Adipocyte (in vitro differentiated cells): Measurements from ENCODE around the gene GAK.

Experiments used
- DNase-seq: peaks from one replicate; pipeline ENCODE4 v3.0.0-alpha.2; 2015; ENCODE audit warnings: low read depth
- H3K27me3 ChIP-seq: replicated peaks from 2 replicates; pipeline ENCODE4 v1.7.0; 2013; ENCODE audit warnings: mild to moderate bottlenecking, low read length, moderate library complexity; ENCODE audit not compliant: control insufficient read depth, insufficient read depth
- H3K36me3 ChIP-seq: 2 replicates; pipeline ENCODE4 v1.7.0; 2013; ENCODE audit warnings: low read length, mild to moderate bottlenecking, moderate library complexity; ENCODE audit not compliant: control insufficient read depth, insufficient read depth, severe bottlenecking
- H3K4me1 ChIP-seq: 2 replicates; pipeline ENCODE4 v1.7.0; 2013; ENCODE audit warnings: mild to moderate bottlenecking, low read length, moderate library complexity; ENCODE audit not compliant: control insufficient read depth, insufficient read depth
- H3K4me3 ChIP-seq: 2 replicates; pipeline ENCODE4 v1.7.0; 2013; ENCODE audit warnings: mild to moderate bottlenecking, low read length, moderate library complexity
- H3K9ac ChIP-seq: 2 replicates; pipeline ENCODE4 v1.7.0; 2013; ENCODE audit warnings: mild to moderate bottlenecking, low read length, moderate library complexity
- H3K9me3 ChIP-seq: 2 replicates; pipeline ENCODE4 v1.7.0; 2013; ENCODE audit warnings: mild to moderate bottlenecking, low read length, moderate library complexity; ENCODE audit not compliant: control insufficient read depth

The GAK gene

DNA sequence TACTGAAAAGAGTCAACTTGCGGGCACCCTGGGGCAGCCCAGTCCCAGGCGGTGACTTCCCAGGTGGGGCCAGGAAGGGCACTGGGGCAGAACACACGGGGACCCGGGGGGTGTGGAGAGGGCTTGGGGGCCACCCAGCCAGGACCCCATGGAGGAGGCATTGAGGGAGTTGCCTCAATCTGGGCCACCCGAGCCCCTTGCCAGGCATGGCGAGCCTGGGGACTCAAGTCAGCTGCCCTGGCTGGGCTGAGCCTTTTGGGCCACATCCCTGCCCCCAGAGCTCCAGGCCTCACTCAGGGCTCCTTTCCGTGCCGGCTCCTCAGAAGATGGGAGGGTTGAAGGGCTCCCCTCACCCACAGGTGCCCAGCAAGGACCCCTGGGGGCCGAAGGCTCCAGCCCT, 99.6 kb downstream of the GAK start:
- no peaks in the 10 kb centered on the region for H3K4me1 ChIP-seq
- DNase-seq: no peak
- H3K36me3 ChIP-seq: no peaks in the 10 kb centered on the region
- peaks cover 4% of the 10 kb centered on the region for H3K9me3 ChIP-seq
- H3K4me3 ChIP-seq: no peak overlapping the region
- peaks cover 44% of the 10 kb centered on the region for H3K27me3 ChIP-seq
- H3K9ac ChIP-seq: no peak overlapping the region

DNA sequence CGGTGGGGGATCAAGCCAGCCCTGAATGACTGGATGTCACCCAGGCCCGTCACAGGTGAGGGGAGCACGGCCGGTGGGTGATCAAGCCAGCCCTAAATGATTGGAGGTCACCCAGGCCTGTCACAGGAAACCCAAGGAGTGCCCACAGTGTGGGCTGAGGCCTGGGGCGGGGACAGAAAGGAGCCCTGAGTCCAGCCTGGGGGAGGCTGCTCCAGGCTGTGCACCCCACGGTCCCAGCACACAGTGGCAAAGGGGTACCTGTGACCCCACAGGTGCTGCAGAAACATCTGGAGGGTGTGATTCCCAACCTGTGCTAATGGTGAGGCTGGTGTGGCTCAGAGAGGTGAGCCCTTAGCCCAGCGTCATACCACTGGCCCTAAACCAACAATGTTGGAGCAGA, 100.0 kb downstream of the GAK start:
- no peaks in the 10 kb centered on the region for H3K36me3 ChIP-seq
- H3K9ac ChIP-seq: no peak overlapping the region
- H3K27me3 ChIP-seq: peaks cover 48% of the 10 kb centered on the region
- no peak for DNase-seq
- H3K9me3 ChIP-seq: peaks cover under 1% of the 10 kb centered on the region
- H3K4me3 ChIP-seq: no peak overlapping the region
- no peaks in the 10 kb centered on the region for H3K4me1 ChIP-seq

DNA sequence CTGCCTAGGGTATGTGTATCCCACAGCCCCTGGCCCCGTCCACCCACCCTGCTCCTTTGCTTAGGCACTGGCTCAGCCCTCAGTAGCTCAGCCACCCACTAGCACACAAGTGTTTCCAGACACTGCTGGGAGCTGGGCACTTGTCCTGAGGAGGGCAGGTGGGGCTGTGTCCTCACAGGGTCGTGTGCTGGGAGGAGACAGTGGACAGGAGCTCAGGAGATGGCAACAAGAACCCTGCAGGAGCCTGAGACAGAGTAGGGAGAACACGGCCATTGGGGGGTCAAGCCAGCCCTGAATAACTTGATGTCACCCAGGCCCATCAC, 100.7 kb downstream of the GAK start:
- Histone ChIP-seq H3K4me3 (no peak overlapping the region), H3K9ac (no peak overlapping the region), H3K4me1 (no peaks in the 10 kb centered on the region), H3K9me3 (no peaks in the 10 kb centered on the region), H3K36me3 (no peaks in the 10 kb centered on the region), H3K27me3 (peaks cover 48% of the 10 kb centered on the region)
- no peak for DNase-seq

DNA sequence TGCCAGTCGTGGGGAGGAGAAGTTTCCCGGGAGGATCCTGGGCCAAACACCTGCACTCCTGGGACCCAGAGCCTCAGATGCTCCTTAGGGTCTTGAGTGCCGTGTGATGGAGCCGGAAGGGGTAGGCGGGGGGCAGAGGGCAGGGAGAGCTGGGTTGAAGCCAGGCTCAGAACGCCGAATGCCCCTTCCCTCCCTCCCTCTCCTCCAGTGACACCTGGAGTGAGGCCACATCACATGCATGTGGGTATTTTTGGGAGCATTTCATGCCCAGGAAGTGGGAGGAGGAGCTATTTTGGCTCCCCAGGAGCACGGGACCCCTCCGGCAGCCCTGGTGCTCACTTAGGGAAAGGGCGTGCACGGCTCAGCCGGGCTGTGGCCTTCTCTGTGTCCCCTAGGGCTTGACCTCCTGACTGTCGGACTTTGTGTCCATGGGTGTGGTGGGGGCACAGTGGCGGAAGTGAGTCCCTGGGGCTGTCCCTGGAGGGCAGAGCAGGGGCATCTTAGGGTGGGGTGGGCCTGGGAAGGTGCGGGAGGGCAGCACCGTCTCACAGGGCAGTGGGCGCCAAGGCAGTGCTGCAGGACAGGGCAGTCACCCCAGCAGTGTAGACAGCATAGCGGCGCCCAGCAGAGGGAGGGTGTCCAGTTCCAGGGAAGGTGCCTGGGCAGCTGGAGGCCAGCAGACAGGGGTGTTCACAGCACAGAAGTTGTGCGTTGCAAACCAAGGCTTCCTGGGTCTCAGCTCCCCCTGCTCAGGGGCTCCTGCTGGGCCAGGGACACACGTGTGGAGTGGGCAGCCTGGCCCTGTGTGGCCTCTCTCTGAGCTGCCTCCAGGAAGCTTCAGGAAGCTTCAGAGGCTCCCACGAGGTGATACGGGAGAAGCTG, 101.3 kb downstream of the GAK start:
- no peaks in the 10 kb centered on the region for H3K9me3 ChIP-seq
- H3K9ac ChIP-seq: no peak overlapping the region
- no peaks in the 10 kb centered on the region for H3K4me1 ChIP-seq
- no peak for DNase-seq
- no peaks in the 10 kb centered on the region for H3K36me3 ChIP-seq
- no peak overlapping the region for H3K4me3 ChIP-seq
- peaks cover 48% of the 10 kb centered on the region for H3K27me3 ChIP-seq

DNA sequence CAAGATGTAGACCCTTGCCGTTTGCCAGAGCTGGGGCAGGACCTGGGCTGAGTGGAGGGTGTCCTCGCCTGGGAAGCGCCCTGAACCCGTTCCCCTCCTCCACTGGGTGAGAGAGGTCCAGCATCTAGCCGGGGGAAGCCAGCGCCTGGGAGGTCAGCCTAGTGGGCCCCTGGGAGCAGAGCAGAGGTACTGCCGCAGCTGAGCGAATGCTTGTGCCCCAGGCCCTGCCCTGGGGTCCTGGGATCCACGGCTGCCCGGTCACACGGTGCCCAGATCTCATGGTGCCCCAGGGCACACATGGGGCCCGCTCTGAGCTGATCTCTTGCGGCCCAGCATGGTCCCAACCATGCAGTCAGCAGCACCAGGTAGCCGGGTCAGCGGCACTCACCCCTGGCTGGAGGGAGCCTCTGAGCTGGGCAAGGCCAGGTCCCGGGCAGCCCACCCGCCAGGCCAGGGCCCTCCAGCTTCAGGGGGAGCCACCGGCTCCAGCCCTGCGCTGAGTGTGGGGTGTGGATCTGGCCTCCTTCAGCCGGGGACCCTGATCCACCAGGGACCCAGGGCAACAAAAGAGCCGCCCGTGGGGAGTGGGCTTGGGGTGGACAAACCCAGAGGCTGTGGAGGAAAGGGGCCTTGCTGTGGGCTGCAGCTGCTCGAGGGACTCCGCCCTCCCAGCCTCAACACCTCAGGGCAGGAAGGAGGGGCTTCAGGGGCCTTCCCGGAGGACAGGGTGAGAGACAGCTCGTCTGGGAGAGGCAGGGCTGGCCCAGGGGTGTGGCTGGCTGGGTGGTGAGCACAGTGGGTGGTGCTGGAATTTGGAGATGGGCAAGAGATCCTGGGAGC, 102.1 kb downstream of the GAK start:
- no peak overlapping the region for H3K4me3 ChIP-seq
- DNase-seq: no peak

DNA sequence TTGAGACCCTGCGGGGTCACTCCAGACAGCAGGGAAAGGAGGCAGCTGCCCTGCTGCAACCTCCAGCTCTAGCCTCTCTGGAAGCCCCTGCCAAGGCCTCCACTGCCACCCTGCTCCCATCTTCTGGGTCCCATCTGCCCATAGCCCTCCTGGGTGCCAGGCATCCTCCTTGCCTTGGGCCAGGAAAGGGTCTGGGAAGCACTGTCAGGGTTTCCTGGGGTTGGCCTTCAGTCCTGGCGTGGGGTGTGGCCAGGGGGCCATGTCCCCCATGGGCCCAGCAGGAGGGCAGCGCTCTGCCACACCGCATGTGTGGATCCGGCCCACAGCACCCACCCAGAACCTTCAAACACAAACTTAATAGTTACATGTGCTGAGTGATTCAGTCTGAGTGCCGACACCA, 102.8 kb downstream of the GAK start:
- no peak for DNase-seq
- H3K9me3 ChIP-seq: no peaks in the 10 kb centered on the region
- H3K27me3 ChIP-seq: peaks cover 42% of the 10 kb centered on the region
- no peak overlapping the region for H3K4me3 ChIP-seq
- H3K4me1 ChIP-seq: no peaks in the 10 kb centered on the region
- no peaks in the 10 kb centered on the region for H3K36me3 ChIP-seq
- no peak overlapping the region for H3K9ac ChIP-seq

More for the DNA sequence above, 102.1 kb downstream of the GAK start:
- Histone ChIP-seq H3K4me1 (no peaks in the 10 kb centered on the region), H3K36me3 (no peaks in the 10 kb centered on the region), H3K9ac (no peak overlapping the region), H3K9me3 (no peaks in the 10 kb centered on the region), H3K27me3 (peaks cover 47% of the 10 kb centered on the region)

DNA sequence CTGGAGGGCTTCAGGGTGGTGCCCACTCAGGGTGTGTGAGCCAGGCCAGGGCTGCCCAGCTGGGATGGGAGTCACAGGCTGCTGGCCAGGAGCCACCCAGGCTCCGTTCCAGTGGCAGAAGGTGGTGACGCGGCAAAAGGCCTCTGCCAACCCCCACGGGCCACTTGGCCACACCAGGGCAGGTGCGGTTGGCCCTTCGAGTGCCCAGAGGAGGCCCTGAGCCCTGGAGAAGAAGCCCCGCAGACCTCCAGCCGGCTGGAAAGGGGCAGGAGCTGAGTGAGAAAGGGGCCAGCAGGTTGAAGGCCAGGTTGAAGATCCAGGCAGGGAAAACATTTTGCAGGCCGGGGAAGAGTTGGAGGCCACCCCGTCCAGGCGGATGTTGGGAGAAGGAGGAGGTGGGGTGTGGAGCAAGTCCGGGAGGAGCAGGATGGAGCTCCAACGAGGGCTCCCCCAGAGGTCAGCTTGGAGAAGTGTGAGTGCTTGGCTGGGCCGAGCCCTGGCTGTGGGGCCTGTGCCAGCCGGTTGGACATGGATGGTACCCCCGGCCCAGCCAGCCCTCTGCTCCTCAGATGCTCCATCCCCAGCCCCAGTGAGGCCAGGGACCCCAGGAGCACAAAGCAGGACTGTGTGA, 103.4 kb downstream of the GAK start:
- no peaks in the 10 kb centered on the region for H3K4me1 ChIP-seq
- H3K27me3 ChIP-seq: peaks cover 42% of the 10 kb centered on the region
- H3K4me3 ChIP-seq: no peak overlapping the region
- no peak for DNase-seq
- no peaks in the 10 kb centered on the region for H3K36me3 ChIP-seq
- H3K9me3 ChIP-seq: no peaks in the 10 kb centered on the region
- no peak overlapping the region for H3K9ac ChIP-seq

DNA sequence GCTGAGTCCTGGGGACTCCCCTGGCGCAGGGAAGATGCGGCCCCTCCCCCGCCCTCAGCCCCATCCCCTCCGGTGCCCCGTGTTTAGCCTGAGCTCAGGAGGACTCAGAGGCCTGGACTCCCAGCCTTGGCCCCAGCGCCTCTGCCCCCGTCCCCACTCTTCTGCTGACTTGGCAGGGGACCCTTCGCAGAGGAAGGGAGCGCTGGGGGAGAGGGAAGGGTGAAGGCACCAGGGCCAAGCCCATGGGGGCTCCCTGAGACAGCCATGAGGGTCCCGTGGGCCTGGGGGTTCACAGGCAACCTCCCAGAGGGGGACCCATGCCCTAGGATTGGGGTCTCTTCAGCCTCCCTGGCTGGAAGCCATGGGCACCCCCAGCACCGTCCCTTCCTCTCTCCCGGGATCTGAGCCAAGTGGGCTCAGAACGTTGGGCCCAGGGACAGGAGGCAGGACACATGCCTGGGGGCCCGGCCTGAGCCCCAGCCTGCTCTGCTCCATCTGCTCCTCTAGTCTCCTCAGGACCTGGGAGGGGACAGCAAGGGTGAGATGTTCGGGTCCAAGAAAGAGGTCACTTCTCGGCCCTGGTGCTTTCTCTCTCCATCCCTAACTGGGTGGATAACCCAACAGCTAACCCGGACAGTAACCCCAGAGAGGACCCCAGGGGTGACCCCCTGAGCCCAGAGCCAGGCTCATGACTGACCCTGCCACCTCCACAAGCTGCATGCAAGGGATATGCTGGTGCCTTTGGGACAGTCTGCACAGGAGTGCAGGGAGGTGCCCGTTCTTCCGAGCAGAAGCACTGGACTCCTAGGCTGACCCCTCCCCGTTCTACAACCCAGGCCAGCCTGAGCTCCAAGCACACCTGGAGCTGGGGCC, 104.7 kb downstream of the GAK start:
- no peak overlapping the region for H3K4me3 ChIP-seq
- DNase-seq: no peak
- H3K9me3 ChIP-seq: no peaks in the 10 kb centered on the region
- no peaks in the 10 kb centered on the region for H3K36me3 ChIP-seq
- H3K9ac ChIP-seq: no peak overlapping the region
- peaks cover 45% of the 10 kb centered on the region for H3K27me3 ChIP-seq
- no peaks in the 10 kb centered on the region for H3K4me1 ChIP-seq

DNA sequence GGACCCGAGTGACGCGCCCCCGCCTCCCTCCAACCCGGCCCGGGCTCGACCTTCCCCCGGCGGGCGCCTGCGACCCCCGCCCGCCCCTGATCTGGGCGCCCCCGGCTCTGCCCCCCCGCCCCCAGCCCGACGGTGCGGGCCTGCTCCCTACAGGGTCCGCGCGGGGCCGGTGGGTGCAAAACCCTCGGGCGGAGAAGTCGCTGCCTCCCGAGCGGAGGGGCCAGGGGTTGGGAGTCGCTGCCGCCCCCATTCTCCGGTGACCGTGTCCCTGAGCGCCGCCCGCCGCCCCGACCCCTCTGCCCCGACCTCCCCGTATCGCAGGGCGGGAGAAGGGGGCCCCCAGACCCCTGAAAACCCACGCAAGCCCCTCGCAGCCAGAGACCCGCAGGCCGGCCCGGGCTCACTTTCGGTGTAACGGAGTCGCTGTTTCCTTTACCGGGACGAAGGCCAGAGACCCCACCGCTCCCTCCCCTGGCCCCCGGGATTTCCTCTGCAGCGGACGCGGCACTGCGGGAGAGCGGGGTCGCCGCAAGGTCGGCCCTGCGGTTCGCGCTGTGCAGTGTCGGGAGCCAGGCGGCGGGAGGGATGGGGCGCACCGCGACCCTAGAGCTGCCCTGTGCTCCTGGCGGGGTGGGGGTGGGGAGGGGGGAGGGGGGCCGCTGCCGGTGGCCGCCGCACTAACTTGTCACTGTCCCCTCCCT, 105.5 kb downstream of the GAK start:
- Histone ChIP-seq H3K9me3 (no peaks in the 10 kb centered on the region), H3K9ac (no peak overlapping the region), H3K4me1 (no peaks in the 10 kb centered on the region), H3K4me3 (no peak overlapping the region), H3K27me3 (peaks cover 48% of the 10 kb centered on the region), H3K36me3 (no peaks in the 10 kb centered on the region)
- DNase-seq: no peak

DNA sequence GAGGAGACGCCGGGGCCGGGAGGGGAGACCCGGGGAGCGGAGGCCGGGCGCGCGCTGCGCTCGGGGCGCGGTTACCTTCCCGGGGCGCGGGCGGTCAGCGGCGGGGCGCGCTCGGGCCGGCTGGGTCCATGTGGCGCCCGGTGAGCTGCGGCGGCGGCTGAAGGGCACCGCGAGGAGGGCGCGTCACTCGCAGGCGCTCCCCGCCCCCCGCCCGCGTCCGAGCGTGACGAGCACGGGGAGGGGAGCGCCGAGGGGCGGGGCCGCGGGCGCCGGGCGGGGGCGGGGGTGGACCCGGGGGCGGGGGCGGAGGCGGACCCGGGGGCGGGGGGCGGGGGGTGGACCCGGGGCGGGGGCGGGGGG, 106.2 kb downstream of the GAK start, which contains the start of gene CPLX1:
TSS of gene CPLX1 (minus strand) at position 159 of the 360 bp plus-strand sequence. CDS start 1,607 bp downstream, outside the sequence.
- Histone ChIP-seq H3K36me3 (no peaks in the 10 kb centered on the region), H3K4me3 (no peak within 1 kb of the TSS), H3K4me1 (no peaks in the 10 kb centered on the region), H3K27me3 (peaks cover 55% of the 10 kb centered on the region), H3K9ac (no peak within 1 kb of the TSS), H3K9me3 (no peaks in the 10 kb centered on the region)
- DNase-seq: peak; percentile 49
